ENCODE measurements around the gene SNRPA1.

The SNRPA1 gene

DNA sequence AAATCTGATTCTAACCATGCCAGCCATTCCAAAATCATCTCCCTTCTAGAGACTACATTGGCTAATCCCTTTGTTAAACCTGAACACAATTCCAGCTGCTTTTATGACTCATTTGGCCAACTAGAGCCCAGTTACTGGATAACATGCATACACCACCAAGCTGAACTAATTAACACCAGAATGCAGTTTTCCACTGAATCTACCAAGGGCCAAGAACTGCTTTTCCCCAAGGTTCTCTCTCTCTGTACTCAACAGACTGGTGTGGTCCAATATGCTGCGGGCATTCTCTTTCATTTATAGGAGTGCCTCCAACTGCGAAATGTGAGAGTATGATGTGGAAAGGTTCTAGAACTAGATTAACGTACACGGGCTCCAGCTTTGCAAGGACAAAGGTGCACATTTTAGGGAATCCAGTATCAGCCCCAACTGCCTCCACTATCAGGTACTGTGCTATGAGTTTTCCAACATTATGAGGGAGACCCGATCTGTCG is 44.7 kb downstream of the SNRPA1 start:
- TF ChIP-seq GATA3 (IDR thresholded peaks at IDR 0.05; ENCODE audit: low read depth, low read length): no peak
- TF ChIP-seq GATA2 (IDR thresholded peaks at IDR 0.05; ENCODE audit: low read depth, low read length): no peak

DNA sequence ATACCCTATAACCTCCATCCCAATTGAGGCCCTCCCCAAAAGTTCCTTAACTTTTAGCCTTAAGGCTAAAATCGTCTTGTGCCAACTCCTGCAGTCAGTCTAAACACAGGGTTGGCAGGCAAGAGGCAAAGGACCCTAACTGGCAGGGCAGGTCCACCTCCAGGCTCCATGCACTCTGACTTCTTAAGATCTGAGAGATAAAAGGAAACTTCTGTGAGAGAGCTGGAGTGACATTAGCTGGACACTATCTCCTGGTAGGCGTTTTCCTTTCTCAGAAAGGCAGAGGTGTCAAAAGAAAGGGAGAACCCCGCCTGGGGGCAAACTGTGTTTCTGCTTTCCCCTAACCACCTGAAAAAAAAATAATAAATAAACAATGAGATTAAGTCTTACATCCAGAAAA is 46.8 kb downstream of the SNRPA1 start:
- TF ChIP-seq GATA3 (IDR thresholded peaks at IDR 0.05; ENCODE audit: low read depth, low read length) (no peak), GATA2 (IDR thresholded peaks at IDR 0.05; ENCODE audit: low read depth, low read length) (no peak)

DNA sequence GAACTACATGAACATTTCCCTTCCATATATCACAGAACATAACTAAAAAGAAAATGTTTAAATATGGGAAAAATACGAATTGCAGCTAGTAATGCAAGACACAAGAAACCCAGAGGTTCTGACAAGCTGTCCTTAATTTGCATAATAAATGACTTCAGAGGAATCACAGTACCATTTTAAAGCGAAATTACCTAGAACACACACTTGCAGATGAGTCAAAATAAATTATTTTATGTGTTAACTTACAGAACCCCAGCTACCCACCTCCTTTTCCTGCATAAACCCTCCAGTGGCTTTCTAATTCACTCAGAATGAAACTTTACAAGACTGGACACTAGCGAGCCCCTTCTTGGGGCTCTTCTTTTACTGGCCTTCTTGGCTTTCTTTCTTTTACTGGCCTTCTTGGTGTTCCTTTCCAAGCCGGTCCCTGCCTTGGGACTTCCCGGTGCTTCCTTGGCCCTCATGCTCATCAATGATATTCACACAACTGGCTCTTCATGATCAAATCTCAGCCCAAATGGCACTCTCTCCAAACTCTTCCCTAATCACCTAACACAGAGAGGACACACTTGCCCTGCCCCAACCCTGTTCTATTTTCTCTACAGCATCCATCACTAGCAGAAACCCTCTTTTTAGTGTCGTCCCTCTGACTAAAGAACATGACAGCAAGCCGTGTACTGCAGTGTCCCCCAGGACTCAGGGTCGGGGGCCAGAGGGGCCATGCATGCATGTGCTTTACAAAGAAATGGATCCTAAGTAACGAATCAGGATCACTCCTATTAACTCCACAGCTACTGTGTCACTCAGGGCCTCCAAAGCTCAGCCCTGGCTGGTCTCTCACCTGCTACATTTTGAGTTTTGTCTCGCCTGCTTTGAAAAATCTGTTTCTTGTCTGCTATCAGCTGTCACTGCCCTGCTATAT is 48.0 kb downstream of the SNRPA1 start:
- TF ChIP-seq GATA3 (IDR thresholded peaks at IDR 0.05; ENCODE audit: low read depth, low read length) (no peak), GATA2 (IDR thresholded peaks at IDR 0.05; ENCODE audit: low read depth, low read length) (no peak)

GRCh38 chr15:101246391-101246790 is 48.7 kb downstream of the SNRPA1 start:
- no peak for TF ChIP-seq GATA3 (IDR thresholded peaks at IDR 0.05; ENCODE audit: low read depth, low read length)
- no peak for TF ChIP-seq GATA2 (IDR thresholded peaks at IDR 0.05; ENCODE audit: low read depth, low read length)

GRCh38 chr15:101244889-101245668 is 50.0 kb downstream of the SNRPA1 start:
- TF ChIP-seq GATA2 (IDR thresholded peaks at IDR 0.05; ENCODE audit: low read depth, low read length) (no peak), GATA3 (IDR thresholded peaks at IDR 0.05; ENCODE audit: low read depth, low read length) (no peak)

GRCh38 chr15:101244036-101244781 is 50.8 kb downstream of the SNRPA1 start:
- TF ChIP-seq GATA3 (IDR thresholded peaks at IDR 0.05; ENCODE audit: low read depth, low read length): no peak
- TF ChIP-seq GATA2 (IDR thresholded peaks at IDR 0.05; ENCODE audit: low read depth, low read length): no peak

DNA sequence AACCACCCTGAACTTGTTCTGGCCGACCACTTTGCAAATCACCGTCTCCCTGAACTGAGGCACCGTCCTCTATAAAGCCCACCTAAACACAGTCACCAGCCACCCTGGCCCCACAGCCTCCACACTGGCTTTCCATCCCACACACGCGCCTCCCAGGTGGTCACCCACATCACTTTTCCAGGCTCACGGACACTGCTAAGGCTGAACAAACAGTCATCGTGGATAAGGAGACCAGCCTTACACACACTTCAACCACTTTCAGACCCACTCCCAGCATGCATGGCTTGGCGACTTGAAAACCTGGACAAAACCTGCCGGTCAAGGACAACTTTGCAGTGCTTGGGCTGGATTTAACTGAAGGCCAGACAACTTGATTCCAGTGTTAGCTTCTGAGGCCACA is 51.6 kb downstream of the SNRPA1 start:
- no peak for TF ChIP-seq GATA3 (IDR thresholded peaks at IDR 0.05; ENCODE audit: low read depth, low read length)
- no peak for TF ChIP-seq GATA2 (IDR thresholded peaks at IDR 0.05; ENCODE audit: low read depth, low read length)

DNA sequence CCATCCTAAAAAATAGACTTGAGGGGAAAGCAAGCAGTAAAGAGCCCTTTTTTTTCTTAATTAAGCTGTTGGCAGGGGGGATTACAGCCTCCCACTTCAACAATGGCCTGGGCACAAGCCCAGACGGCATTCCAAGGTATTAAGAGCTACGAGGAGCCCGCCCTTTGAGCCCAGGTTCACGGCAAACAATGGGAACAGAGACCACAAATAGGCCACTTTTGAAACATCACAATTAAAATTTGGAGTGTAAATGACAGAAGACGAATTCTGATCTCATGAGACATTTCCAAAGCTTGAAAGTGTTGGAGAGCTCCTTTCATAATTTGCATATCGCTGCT is 52.1 kb downstream of the SNRPA1 start:
- TF ChIP-seq GATA3 (IDR thresholded peaks at IDR 0.05; ENCODE audit: low read depth, low read length) (no peak), GATA2 (IDR thresholded peaks at IDR 0.05; ENCODE audit: low read depth, low read length) (no peak)

GRCh38 chr15:101242160-101242998 is 52.7 kb downstream of the SNRPA1 start:
- TF ChIP-seq GATA3 (IDR thresholded peaks at IDR 0.05; ENCODE audit: low read depth, low read length) (no peak), GATA2 (IDR thresholded peaks at IDR 0.05; ENCODE audit: low read depth, low read length) (no peak)

DNA sequence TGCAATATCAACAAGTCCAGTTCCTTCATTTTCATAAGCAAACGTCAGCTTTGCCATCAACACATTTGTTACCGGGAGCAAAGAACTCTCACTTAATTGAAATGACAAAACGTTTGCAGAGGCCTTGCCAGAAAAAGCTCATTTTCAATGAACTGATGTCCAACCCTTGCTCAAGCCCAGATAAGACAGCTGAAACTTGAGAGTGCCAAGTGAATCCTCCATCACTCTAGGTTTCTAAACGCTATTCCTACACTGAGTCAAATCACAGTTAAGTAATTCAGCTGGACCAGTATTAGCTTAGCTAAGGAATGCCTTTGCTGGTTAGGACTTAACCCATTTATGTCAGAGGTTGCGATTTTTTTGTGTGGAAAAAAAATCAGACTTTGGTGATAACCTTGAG is 54.7 kb downstream of the SNRPA1 start:
- TF ChIP-seq GATA3 (IDR thresholded peaks at IDR 0.05; ENCODE audit: low read depth, low read length) (no peak), GATA2 (IDR thresholded peaks at IDR 0.05; ENCODE audit: low read depth, low read length) (no peak)

GRCh38 chr15:101239724-101240136 is 55.3 kb downstream of the SNRPA1 start:
- no peak for TF ChIP-seq GATA2 (IDR thresholded peaks at IDR 0.05; ENCODE audit: low read depth, low read length)
- TF ChIP-seq GATA3 (IDR thresholded peaks at IDR 0.05; ENCODE audit: low read depth, low read length): no peak

DNA sequence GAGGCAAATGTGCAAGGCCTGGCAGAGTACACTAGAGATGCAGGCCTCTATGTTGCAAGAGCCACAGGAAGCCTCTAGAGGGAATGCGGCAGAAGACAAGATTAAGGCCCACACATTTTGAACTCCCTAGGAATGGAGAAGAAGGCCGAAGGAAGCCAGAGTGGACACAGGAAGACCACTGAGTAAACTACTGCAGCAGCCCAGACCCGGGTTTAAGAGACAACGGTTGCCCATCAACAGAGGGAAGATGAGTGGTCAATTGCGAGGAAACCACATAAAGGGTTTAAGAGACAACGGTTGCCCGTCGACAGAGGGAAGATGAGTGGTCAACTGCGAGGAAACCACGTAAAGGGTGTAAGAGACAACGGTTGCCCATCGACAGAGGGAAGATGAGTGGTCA is 57.8 kb downstream of the SNRPA1 start:
- no peak for TF ChIP-seq GATA2 (IDR thresholded peaks at IDR 0.05; ENCODE audit: low read depth, low read length)
- TF ChIP-seq GATA3 (IDR thresholded peaks at IDR 0.05; ENCODE audit: low read depth, low read length): no peak

- TF ChIP-seq GATA3 (IDR thresholded peaks at IDR 0.05; ENCODE audit: low read depth, low read length): no peak
- no peak for TF ChIP-seq GATA2 (IDR thresholded peaks at IDR 0.05; ENCODE audit: low read depth, low read length)
Observed at GRCh38 chr15:101233651-101234280, 61.3 kb downstream of the SNRPA1 start.
